G401.6 (cell line): ENCODE results near the gene CRLF1.
A peak's percentile ranks its signal among the peaks of the same experiment; 100 is the strongest.
"Not testable (repeated sequence)": the region's sequence is repeated elsewhere in the genome, so short reads cannot be mapped to it uniquely, and the experiment has no call there.

ENCODE experiments used
- FAIRE-seq: peaks from 2 replicates; lab custom pipeline; 2012; peaks lifted over from hg19 to GRCh38; lab: Jason Lieb, UNC

The CRLF1 gene

DNA sequence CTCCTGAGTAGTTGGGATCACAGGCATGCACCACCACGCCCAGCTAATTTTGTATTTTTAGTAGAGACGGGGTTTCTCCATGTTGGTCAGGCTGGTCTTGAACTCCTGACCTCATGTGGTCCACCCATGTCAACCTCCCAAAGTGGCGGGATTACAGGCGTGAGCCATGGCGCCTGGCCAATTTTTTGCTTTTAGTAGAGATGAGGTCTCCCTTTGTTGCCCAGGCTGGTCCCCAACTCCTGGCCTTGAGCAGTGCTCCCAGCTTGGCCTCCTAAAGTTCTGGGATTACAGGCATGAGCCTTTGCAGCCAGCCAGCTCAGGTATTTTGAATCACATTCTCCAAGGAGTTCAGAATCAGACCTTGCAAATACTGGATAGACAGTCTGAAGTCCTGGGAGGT is 13.9 kb downstream of the CRLF1 start:
- FAIRE-seq: not testable (repeated sequence)

DNA sequence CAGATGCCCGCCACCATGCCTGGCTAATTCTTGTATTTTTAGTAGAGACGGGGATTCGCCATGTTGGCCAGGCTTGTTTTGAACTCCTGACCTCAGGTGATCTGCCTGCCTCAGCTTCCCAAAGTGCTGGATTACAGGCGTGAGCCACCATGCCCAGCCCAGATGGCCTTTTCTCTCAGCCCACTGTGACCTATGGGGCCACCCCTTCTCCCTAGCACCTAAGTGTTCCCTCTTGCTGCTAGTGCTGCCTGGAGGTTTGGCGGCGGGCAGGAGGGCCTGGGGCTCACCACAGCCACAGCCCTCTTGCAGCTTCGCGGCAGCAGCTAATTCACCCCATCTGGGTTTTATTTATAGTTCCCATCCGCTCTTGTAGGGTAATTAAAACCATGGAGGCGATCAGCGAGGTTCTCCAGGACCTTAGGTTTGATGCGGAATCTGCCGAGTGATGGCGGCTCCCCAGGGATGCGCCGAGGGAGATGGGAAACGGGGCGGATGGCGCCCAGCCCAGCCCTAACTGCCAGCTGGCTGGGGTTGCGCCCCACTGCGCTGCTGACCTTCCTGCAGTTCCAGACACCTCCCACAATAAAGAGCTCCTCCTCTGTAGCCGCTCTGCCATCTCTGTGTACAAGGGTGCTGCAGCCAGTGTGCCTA is 14.7 kb downstream of the CRLF1 start:
- no peak for FAIRE-seq

DNA sequence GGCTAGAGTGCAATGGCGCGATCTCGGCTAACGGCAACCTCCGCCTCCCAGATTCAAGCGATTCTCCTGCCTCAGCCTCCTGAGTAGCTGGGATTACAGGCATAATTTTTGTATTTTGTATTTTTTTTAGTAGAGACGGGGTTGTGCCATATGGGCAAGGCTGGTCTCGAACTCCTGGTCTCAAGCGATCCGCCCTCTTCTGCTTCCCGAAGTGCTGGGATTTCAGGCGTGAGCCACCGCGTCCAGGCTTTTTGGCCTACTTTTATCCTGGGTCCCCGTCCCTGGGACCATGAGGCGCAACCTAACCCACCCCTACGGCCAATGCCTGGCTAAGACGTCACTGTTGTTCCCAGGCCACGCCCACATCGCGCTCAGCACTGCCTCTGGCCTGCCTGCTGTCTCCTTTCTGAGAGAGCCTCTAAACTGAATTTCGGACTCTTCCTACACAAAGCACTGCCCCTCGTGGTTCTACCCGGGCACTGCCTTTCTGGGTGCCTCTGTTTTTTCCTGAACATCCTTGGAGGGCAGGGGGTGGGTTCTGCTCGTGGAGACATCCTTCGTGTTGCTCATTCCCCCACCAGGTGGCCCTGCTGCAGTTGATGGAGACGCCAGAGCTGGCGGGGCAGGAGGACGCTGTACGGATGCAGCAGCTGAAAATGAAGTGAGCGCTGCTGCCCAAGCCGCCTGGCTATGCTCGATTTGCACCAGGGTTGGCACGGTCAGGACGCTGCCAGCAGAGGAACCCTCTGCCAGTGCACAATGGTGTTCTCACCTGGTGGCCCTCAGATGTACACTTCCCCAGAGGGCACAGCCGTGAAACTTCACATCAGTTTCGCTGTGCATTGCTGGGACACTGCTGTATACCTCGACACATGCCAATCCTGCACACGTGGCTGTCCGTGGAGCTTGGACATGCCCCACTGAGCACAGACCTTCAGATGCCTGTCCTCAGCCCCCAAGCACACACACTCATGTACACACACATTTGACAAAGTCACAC is 16.0 kb downstream of the CRLF1 start:
- FAIRE-seq: peak; percentile 97

DNA sequence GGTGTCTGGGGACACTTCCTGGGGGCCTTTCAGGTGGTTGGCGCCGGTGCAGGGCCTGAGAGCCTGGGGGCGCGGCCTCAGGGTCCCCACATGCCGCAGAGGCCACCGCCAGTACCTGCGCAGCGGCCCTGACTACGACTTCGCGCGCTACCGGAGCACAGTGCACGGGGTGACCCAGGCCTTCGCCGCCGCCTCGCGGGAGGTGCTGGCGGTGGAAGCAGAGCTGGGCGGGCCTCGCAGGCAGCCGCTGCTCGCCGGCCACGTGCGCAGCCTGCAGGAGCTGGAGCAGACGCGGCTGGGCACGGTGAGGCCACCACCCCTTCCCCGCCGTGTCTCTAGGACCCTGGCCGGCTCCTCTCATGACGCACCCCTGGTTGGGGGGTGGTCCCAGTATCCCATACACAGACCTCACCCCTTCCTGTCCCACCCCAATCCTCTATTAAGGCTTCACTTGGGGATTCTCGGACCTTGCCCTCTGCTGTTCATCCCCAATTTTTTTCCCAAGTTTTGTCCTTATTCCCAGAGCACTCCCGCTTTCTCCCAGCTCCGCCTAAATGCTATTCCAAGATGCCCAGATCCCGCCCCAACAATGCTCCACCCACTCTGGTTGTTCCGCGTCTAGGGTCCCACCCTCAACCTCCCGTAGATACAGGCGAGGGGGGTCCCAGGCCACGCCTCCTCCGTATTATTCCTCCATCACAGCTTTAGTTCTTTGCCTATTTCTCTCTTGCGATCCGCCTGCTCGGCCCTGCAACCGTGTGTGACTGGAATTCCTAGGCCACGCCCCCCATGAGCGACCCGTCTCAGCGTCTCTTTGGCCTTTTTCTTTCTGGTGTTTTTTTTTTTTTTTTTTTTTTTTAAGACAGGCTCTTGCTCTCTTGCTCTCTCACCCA is 17.0 kb downstream of the CRLF1 start:
- FAIRE-seq: peak; percentile 97

DNA sequence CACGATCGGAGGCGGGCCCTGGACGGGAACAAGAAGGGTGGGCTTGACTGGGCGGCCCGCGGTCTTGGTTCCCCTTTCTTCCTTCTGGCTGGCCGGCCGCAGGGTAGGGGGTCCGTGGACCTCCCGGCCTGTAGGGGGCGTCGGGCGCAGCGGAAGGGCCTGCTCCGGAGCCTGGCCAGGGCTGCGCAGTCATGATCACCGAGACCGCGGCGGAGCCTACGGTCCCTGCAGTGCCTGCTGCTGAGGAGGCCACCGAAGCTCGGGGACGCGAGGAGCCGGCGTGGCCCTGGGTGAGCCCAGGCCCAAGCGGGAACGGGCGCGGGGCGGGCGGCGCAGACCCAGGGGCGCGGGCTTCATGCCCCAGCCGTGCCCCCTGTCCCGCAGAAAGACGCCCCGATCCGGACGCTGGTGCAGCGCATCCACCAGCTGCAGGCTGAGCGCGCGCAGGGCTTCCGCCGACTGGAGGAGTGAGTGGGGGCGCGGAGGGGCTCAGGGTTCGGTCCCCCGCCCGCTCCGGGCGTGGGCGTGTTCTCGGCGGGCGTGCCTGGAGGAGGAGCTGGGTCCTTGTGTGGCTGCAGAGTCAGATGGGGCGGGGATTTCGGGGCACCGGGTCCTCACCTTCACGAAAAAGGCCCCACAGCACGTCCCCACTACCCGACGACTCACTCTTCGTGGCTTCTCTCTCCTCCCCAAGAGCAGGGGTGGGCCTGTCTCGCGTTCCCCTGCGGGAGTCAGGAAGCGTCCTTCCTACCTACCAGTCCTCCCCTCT is 17.8 kb downstream of the CRLF1 start, which contains the start of gene REX1BD:
REX1BD (plus strand) TSS at position 188 of the 769 bp plus-strand sequence; CDS start at position 192, 4 bp downstream.
- FAIRE-seq: peak; percentile 17

DNA sequence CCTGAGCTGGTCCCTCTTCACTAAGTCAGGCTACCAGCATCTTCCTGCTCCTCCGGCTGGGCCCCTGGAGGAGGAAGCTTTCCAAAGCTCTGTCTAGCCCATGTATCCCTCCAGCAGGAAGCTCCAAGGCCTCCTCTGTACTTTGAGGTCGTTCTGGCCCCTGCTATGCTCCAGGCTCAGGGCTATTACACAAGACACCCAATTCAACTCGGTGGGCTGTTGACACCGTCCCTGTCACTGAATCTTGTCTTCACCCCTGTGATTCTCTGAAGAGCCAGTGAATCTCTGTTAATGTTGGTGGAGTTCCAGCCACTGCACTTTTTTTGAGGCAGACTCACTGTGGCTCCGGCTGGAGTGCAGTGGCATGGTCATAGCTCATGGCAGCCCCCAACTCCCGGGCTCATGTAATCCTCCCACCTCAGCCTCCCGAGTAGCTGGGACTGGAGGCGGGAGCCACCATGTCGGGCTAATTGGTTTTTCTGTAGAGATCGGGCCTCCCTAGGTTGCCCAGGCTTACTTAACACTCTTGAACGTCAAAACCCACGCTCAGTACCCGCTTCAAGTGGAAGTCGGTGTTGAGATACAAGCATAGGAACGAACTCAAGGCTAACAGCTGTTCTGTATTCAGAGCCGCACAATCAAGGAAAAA is 18.5 kb downstream of the CRLF1 start:
- no peak for FAIRE-seq

DNA sequence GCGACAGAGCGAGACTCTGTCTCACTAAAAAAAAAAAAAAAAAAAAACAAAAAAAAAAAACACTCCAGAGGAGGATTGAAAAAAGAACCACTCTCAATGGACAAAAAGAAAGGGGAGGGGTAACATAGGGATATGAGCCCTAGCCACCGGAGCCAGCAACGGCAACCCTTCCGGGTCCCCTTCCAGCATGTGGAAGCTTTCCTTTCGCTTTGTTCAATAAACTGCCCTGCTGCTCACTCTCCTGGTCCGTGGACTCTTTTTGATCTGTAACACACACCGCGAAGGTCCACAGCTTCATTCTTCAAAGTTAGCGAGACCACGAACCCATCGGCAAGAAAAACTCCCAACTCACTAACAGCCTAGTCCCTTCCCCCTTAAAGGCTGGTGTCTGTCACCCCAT is 19.0 kb downstream of the CRLF1 start:
- FAIRE-seq: no peak

DNA sequence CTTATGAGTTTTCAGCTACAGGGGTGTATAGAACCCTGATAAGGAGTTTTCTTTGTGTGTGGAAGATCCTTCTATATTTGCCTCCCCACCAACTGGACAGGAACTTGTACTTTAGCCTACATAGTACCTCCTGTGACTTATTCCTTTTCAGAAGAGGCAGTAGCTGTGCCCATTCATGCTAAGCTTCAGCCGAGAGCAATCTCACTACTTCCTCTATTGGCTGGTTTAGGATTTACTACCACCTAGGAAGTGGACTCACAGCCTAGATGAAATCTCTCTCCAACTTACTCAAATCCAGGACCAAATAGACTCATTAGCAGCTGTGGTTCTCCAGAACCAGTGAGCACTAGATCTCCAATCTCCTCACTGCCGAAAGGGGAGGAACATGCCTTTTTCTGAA is 20.3 kb downstream of the CRLF1 start:
- FAIRE-seq: no peak

DNA sequence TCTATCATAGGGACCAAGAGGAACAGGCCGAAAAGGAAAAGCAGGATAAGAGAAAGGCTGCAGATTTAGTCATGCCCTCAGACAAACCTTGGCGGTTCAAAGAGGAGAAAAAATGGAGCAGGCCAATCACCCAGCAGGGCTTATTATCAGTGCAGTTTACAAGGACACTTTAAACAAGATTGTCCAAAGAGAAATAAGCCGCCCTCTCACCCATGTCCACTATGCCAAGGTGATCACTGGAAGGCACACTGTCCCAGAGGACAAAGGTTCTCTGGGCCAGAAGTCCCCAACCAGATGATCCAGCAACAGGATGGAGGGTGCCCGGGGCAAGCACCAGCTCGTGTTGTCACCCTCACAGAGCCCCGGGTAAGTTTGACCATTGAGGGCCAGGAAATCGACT is 26.3 kb downstream of the CRLF1 start:
- no peak for FAIRE-seq

DNA sequence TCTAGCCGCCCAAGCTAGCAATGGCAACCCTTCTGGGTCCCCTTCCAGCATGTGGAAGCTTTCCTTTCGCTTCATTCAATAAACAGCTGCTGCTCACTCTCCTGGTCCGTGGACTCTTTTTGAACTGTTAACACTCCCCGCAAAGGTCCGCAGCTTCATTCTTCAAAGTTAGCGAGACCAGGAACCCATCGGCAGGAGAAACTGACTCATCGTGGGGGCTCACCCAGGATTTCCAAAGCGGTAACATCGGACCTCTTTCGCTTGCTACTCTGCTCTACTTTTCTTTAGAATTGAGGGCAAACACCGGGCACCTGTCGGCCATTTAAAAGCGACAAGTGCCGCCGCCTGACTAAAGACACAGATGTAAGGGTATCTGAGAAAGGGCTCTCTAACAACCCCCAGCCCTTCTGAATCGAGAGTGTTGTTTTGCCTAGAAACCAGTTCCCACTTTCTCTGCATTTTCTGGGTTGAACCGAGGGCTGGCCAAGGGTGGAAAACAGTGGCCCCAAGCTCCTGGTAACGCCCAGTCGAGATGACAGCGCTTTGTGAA is 29.2 kb downstream of the CRLF1 start:
- FAIRE-seq: no peak

DNA sequence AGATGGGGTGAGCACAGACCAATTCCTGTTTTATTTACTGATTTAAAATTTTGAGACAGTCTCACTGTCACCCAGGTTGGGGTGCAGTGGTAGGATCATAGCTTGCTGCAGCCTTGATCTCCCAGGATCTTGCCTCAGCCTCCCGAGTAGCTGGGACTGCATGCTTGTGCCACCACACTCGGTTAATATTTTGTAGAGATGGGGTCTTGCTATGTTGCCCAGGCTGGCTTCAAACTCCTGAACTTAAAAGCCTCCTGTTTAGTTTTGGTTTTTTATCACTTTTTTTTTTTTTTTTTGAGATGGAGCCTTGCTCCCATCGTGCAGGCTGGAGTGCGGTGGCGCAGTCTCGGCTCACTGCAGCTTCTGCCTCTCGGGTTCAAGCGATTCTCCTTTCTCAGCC is 30.2 kb downstream of the CRLF1 start:
- FAIRE-seq: no peak

DNA sequence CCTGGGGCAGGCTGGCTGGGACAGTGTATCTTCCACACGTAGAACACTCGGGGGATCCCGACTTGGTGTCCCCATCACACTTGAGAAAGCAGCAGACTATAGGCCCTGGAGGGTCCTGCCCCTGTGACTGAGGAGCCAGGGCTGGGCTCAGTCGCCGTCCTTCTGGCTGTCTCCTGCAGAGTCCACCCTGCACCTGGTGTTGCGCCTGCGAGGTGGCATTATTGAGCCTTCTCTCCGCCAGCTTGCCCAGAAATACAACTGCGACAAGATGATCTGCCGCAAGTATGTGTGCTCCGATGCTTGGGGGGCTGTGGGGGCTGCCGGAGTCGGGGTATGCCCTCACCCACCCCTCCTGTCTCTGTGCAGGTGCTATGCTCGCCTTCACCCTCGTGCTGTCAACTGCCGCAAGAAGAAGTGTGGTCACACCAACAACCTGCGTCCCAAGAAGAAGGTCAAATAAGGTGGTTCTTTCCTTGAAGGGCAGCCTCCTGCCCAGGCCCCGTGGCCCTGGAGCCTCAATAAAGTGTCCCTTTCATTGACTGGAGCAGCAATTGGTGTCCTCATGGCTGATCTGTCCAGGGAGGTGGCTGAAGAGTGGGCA is 31.8 kb downstream of the CRLF1 start:
- FAIRE-seq: no peak

DNA sequence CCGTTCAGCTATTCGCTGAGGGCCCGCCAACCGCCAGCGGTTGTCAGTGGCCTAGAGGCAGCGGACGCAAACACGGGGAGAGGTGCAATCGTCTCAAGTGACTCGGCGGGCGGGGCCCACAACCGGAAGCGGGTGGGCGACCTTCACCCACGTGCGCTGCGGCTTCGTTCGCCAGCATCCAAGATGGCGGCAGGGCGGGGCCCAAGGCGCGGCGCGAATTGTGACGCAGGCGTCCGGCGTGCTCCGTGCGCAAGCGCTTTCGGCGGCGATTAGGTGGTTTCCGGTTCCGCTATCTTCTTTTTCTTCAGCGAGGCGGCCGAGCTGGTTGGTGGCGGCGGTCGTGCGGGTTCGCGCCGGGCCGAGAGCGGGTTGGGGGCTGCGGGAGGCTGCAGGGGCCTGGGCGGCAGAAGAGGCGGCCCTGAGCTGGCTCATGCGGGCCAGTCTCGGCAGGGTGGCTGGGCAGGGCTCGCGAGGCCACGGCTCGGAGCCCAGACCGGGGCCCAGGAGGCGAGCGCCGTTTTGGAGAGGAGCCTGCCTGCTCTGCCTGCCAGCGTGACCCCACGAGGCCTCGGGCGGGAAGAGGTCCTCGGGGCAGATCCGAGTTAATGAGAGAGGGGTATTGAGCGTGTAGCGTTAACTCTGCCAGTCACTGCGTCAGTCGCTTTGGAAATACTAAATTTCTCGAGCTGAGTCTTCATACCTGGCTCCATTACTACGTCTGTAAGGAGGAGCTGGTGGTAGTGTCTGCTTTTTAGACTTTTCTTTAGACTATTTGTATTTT is 34.8 kb downstream of the CRLF1 start, which contains the start of gene UBA52:
UBA52 (plus strand) TSS at position 294 of the 781 bp plus-strand sequence. CDS start 1,444 bp downstream, outside the sequence.
- peak; percentile 98 for FAIRE-seq

DNA sequence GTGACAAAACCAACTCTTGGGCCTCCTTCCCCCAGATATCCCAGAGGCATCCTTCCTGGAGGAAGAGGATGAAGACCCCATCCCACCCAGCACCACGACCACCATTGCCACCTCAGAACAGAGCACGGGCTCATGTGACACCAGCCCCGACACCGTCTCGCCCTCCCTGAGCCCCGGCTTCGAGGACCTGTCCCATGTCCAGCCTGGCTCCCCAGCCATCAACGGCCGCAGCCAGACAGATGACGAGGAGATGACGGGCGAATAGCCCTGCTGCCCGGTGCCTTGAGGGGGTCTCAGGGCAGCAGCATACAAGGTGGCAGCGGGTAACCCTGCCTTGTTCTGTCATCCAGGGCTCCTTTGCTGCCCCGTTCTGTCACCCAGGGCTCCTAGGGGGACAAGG is 38.2 kb downstream of the CRLF1 start:
- no peak for FAIRE-seq

DNA sequence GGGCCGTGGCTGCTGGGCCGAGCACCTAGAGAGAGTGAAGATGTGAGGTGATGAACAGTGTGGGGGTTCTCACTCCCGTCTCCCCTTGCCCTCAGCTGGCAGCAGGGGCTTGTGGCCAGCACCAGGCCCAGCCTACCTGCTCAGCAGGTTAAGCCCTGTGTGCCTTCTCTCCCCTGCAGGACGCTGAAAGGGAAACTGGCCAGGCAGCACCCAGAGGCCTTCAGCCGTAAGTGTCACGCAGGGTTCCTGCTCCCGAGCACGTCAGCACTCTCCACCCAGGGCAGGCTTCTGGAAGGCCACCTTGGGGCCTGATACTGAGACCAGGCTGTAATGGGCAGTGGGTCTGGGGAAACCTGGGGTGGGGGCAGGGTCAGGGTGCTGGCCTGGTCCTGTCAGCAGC is 39.6 kb downstream of the CRLF1 start:
- FAIRE-seq: no peak

DNA sequence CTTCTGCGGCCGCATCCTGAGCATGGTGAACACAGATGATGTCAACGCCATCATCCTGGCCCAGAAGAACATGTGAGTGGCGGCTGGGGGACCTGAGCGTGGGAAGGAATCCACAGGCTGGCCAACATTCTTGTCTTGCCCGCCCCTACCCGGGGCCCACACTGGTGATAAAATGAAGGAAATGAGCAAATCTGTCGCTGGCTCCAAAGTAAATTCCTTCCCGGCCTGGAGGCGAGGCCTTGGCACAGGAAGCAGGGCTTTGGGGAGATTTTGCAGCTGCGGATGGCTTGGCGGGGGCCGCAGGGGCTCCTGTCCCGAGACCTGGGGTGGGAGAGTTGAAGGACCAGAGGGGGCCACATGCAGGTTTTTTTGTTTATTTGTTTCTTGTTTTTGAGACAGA is 44.5 kb downstream of the CRLF1 start:
- FAIRE-seq: no peak

DNA sequence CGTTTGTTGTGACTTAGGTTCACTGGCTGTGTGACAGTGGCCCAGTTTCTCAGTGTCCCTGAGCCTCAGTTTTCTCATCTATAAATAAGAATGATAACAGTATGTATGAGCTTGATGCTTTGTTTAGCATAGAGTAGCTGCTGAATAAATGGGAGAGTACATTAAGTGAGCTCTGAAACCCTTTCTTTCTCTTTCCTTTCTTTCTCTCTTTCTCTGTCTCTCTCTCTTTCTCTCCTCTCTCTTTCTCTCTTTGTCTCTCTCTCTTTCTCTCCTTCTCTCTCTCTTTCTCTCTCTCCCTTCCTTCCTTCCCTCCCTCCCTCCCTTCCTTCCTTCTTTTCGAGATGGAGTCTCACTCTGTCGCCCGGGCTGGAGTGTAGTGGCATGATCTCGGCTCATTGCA is 46.9 kb downstream of the CRLF1 start:
- FAIRE-seq: no peak

DNA sequence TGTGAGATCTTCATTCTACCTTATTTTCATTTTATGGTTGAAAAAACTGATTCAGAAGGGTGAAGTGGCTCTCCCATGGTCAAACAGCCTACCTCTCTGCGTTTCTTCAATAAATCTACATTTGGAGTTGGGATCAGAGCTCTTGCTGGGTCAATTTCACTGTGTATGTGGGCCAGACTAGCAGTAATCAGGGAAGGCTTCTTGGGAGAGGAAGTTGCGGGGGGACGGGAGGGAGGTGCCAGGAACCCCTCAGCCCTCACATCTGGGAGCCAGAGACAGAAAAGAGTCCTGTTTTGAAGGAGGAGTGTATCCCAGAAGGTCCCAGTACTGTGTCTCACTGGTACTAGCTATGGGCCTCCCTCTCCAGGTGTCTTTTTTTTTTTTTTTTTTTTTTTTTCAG is 48.0 kb downstream of the CRLF1 start:
- no peak for FAIRE-seq

DNA sequence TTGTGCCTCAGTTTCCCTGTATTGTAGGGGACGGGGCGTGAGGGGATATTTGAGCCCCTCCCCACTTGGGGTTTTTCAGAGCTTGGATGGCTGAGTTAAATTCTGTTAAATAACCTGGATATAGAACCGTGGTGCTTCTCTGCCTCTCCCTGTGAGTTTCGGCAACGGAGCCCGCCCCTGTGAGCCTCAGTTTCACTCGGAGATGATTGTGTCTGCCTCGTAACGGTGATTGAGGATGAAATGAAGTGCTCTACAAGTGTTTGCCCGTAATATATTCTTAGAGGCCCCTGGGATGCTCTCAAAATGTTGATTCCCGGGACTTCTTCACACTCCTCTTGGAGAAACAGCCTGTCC is 48.4 kb downstream of the CRLF1 start:
- FAIRE-seq: no peak
